UCSD-AML1 (cell line): ENCODE measurements around the gene MTPN.
A peak's percentile ranks its signal among the peaks of the same experiment; 100 is the strongest.

Experiments
- DNase-seq: peaks from one replicate; lab custom pipeline; 2025; ENCODE audit not compliant: unreplicated experiment; lab: John Stamatoyannopoulos, UW

MTPN gene

DNA sequence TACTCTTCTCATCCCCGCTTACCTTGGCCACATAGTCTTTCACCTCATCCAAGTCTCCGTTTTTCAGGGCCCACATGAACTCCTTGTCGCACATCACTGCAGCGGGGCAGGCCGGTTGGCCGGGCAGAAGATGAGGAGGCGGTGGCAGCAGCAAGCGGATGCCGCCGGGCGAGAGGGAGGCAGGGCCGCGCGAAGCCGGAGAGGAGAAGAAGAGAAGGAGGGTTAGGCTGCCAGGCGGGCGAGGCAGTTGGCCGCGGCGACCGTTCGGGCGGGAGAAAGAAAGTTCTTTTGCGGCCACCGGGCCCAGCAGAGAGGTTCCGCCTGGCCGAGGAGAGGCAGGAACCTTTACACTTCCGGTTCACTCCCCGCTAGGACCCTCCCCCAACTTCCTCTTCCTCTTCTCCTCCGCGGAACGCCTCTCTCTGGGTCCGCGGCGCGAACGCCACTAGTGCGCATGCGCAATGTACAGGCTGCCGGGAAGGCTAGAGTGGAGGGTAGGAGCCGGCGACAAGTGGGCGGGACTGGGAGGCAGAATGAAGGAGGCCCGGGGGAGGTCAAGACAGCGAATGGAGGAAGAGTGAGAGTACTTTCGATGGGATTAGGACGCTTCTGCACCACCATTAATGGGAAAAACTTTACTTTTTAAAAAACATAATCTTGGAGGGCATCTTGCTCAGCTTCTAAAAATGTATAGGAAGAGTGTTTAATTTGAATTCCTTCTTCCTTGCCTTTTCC is at the start of gene MTPN:
TSS of gene MTPN (minus strand) at position 353 of the 735 bp plus-strand sequence. CDS start at position 94, 259 bp downstream.
- DNase-seq: peak; percentile 92

DNA sequence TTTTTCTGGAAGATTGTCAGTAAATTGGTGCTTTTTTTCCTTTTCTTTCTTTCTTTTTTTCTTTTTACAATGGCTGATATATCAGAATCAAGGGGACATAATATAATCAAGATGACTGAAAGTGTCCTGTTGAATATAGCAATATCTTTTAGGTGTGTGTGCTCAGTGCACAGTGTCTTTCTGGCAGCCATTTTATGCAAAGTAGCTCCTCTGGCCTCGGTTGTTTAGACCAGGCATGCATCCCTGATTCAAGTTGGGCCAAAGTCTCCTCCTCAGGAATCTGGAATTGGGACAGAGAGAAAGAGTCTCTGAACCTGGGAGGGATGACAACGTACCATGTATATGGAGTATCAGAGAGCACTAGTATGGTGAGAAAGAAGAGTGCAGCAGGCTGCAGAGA is 49.0 kb upstream of the MTPN start:
- no peak for DNase-seq

DNA sequence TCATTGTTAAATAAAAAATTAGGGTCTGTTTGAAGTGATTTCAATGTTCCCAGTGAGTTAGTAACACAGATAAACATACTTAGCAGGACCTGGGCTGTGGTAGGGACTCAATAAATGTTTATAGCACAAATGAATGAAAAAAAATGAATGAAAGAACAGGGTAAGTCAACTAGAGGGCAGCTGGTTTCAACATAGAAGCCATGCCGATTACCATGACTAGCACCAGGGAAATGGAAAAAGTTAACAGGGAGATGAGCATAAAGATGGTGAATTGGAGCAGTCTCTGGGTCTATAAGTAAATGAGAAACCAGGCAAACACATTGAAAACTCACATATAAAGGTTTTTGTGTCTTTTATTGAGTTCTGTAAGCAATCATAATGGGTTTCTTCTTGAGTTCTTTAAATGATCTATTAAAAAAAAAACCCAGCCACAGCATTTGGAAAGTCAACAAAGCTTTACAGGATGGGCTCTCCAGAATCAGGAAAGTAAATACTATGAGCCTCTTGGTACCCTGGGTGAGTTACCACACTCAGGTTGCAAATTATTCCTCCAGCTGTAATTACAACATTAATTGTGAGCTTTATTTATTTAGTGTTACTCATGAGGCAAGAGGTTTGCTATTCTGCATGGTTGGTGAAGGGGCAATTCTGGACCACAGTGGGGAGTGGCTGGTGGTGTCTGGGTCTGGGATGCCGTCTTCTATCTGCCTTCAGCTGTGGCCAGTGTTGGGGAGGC is 46.1 kb upstream of the MTPN start:
- no peak for DNase-seq

- no peak for DNase-seq
These were observed 43.4 kb upstream of the MTPN start for GRCh38 chr7:136020556-136020955.

GRCh38 chr7:136018104-136018503 is 40.9 kb upstream of the MTPN start:
- no peak for DNase-seq

- no peak for DNase-seq
These were observed 39.7 kb upstream of the MTPN start for GRCh38 chr7:136016649-136017395.

DNA sequence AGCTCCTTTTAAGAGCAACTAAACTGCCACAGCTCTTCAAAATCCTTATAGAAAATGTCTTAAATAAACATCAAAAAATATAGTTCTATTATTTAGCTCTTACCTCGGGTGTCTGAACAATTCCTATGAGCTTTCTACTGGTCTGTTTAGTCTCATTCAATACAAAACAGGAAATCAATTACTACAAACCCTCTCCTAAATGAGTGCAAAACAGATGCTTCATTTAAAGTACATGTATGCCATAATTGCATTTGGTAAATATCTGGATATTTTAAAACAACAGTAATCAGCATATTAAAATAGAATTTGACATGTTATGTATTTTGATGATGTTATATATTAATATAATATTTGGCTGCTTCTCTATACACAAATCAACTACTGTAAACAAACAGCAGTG is 38.5 kb upstream of the MTPN start:
- DNase-seq: no peak

DNA sequence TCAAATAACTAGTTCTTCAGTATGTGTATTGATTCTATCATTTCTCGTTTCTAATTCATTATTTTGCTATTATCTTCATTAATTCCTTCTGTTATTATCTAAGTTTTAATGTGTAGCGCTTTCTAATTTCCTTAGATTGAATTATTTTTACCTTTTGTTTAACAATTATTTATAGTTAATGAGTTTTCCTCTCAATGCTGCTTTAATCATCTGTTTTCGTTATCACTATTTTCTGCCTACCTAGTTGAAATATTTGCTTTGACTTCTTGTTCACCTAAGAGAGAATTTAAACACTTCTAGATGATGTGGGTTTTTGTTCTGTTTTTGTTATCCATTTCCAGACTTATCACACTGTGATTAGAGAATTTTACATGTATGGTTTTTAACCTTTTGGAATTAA is 37.5 kb upstream of the MTPN start:
- DNase-seq: no peak

DNA sequence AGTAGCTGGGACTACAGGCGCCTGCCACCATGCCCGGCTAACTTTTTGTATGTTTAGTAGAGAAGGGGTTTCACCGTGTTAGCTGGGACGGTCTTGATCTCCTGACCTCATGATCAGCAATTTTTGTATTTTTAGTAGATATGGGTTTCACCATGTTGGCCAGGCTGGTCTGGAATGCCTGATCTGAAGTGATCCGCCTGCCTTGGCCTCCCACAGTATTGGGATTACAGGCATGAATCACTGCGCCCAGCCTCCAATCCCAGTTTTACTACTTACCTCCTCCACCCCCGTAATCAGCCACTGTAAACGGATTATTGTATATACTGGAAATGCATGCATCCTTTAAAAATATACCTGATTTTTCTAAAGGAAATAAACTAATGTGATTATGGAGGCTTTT is 35.1 kb upstream of the MTPN start:
- no peak for DNase-seq

GRCh38 chr7:136009488-136010079 is 32.4 kb upstream of the MTPN start:
- DNase-seq: no peak

DNA sequence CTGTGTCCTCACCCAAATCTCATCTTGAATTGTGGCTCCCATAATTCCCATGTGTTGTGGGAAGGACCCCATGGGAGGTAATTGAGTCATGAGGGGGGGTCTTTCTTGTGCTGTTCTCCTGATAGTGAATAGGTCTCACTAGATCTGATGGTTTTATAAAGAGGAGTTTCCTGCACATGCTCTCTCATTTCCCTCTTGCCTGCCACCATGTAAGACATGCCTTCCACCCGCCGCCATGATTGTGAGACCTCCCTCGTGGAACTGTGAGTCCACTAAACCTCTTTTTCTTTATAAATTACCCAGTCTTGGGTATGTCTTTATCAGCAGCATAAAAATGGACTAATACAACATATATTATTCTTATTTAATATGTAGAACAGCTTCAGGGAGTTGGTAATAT is 29.0 kb upstream of the MTPN start:
- no peak for DNase-seq

GRCh38 chr7:136004083-136004482 is 26.9 kb upstream of the MTPN start:
- DNase-seq: no peak

DNA sequence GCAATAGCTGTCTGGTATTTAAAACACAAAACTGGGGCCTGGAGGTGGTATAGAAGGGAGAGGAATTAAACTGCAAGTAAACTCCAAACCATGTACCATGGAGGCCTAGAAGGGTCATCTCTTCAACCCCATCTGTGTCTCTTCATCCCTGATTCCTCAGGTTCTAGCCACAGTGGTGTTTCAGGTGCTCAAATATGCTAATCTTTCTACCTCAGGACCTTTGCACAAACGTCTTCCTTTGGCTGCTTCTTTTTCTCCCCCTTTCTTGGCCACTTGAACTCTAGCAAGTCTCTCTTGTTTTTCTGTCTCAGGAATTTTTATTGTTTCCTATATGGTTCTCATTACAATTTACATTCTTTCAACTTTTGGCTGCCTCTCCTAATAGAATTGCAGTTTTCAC is 25.6 kb upstream of the MTPN start:
- DNase-seq: no peak

DNA sequence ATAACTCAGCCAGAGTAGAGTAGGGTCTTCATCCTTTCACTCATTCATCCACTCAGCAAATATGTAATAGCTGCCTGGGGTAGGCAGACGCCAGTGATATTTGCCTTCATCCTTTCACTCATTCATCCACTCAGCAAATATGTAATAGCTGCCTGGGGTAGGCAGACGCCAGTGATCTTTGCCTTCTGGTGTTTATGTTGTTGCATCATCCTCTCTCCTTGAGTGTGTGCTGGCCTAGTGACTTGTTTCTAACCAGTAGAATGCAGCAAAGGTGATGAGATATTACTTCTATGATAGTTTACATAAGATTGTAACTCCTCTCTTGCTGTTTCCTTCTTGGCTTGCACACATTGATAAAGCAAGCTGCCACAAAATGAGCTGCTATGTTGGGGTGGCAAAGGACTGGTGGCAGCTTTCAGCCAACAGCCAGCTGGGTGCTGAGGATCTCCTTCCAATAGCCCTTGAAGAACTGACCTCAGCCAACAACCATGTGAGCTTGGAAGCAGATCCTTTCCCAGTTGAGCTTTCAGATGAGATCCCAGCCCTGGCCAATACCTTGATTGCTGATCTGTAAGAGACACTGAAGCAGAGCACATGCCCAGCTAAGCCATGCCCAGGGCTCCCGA is 23.2 kb upstream of the MTPN start:
- DNase-seq: no peak

DNA sequence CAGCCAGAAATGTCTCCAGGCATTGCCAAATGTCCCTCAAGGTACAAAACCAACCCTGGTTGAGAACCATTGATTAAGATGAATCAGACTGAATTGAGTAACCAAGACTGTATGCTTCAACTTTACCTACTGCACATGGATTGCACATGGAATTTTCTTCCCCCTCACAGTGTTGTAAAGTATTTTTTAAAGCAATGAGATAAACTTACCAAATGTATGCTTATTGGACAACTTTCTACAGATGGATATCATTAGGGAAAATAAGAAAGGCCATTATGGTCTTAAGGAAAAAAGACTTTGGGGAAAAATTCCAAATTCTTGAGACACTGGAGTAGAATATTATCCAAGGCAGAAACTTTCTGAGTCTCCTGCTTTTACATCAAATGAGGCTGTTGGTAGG is 20.9 kb upstream of the MTPN start:
- no peak for DNase-seq

GRCh38 chr7:135995748-135996147 is 18.6 kb upstream of the MTPN start:
- no peak for DNase-seq

DNA sequence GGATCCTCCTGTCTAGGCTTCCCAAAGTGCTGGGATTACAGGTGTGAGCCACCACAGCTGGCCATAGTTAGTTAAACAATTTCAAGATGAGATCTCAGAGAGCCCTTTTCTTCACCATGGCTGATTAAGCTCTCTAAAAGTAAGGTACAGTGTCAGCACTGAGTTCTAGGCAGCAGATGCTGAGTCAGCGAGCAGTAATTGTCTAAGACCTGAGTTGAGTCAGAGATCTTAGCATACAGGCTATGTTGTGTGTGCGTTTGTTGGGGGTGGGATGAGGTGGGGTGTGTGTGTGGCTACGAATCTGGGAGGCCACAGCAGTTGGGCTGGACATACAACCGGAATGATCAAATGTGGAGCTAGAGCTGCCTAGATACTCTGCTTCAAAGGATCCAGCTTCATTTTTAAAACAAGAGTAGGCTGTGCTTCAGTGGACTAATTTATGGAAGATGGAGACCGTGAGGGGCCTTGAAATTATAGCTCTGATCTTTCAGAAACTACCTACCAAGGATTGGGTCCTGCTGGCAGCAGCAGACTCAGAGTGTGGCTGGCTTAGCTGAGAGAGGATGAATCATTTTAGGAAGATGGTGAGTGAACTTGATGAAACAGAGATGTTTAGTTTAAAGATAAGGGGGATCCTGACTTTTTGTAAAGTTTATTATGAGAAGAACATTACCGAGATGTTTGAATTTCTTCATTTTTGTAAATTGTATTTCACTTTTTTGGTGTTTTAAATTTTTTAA is 17.5 kb upstream of the MTPN start:
- DNase-seq: no peak

DNA sequence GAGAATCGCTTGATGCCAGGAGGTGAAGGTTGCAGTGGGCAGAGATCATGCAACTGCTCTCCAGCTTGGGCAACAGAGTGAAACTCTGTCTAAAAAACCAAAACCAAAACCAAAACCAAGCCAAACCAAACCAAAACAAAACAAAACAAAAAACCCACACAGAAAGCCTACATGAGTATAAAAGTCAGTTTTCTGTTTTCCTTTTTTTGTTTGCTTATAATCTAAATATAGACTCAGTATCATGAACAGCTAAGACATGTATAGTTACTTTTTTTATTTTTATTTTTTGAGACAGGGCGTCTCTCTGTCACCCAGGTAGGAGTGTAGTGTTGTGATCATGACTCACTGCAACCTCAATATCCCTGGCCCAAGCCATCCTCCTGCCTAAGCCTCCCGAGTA is 16.8 kb upstream of the MTPN start:
- DNase-seq: no peak

DNA sequence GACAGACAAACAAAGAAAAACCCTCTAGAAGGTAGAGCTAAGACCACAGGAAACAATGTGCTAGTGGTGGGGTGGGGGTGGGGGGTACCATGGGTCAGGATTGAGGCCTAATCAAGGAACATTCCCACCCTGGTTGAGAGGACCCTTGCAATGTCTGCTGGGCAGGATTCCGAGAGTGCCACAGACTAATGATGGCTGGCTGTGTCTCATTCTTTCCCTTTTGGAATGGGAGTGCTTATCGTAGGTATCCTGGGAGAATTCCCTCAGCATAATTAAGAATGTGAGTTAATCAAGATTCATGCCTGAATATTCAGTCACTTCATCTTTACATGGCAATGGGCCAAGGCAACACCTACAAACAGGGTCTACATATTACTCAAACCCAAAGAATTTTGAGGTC is 14.7 kb upstream of the MTPN start:
- no peak for DNase-seq

- no peak for DNase-seq
These were observed 14.2 kb upstream of the MTPN start for GRCh38 chr7:135991322-135991721.
